GM06990 (cell line): ENCODE measurements around the gene ACTC1.

Experiments
- DNase-seq: peaks from one replicate; pipeline ENCODE4 v3.0.0-alpha.2; 2011; ENCODE audit not compliant: insufficient read length; ENCODE audit errors: extremely low read depth
- H3K27me3 ChIP-seq: replicated peaks from 2 replicates; pipeline ENCODE4 v1.6.0; 2011; ENCODE audit warnings: low read length; ENCODE audit not compliant: control insufficient read depth, insufficient read depth
- H3K36me3 ChIP-seq: 2 replicates; pipeline ENCODE4 v1.5.1; 2011; ENCODE audit warnings: low read length; ENCODE audit not compliant: control insufficient read depth, insufficient read depth
- H3K4me3 ChIP-seq: replicated peaks from 2 replicates; pipeline ENCODE4 v1.5.1; 2011; ENCODE audit warnings: low read depth, mild to moderate bottlenecking, control low read depth, low read length
- TF ChIP-seq, protein P1 (sequence below): IDR thresholded peaks from 2 replicates; pipeline ENCODE4 v1.5.1; 2011; ENCODE audit warnings: low read length, control low read depth, mild to moderate bottlenecking, inconsistent platforms; ENCODE audit not compliant: insufficient read depth, poor library complexity, severe bottlenecking

ACTC1 gene

DNA sequence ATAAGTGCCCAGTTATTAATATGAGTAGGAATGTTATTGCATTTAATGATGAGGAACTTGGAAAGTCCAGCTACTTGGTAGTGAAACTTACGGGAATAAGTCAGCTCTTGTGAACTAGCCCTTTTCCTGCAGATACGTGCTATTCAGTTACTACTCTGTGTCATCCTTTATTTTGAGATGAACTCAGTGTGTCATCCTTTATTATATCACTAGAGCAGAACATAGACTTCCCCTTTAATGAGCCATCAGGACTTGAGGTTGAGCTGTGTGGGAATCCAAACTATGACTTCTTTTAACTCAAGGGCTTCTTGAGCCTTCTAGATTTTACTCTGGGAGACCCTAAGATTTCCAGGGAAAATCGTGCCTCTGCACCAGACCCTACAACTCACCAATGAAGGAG lies 3.6 kb downstream of the ACTC1 start:
- TF ChIP-seq, protein P1, sequence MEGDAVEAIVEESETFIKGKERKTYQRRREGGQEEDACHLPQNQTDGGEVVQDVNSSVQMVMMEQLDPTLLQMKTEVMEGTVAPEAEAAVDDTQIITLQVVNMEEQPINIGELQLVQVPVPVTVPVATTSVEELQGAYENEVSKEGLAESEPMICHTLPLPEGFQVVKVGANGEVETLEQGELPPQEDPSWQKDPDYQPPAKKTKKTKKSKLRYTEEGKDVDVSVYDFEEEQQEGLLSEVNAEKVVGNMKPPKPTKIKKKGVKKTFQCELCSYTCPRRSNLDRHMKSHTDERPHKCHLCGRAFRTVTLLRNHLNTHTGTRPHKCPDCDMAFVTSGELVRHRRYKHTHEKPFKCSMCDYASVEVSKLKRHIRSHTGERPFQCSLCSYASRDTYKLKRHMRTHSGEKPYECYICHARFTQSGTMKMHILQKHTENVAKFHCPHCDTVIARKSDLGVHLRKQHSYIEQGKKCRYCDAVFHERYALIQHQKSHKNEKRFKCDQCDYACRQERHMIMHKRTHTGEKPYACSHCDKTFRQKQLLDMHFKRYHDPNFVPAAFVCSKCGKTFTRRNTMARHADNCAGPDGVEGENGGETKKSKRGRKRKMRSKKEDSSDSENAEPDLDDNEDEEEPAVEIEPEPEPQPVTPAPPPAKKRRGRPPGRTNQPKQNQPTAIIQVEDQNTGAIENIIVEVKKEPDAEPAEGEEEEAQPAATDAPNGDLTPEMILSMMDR, result no peak
- DNase-seq, result no peak
- Histone ChIP-seq H3K36me3 (no peaks in the 10 kb centered on the region), H3K27me3 (peaks cover 4% of the 10 kb centered on the region; the same call in 1 of the 2 replicates), H3K4me3 (no peak overlapping the region)

DNA sequence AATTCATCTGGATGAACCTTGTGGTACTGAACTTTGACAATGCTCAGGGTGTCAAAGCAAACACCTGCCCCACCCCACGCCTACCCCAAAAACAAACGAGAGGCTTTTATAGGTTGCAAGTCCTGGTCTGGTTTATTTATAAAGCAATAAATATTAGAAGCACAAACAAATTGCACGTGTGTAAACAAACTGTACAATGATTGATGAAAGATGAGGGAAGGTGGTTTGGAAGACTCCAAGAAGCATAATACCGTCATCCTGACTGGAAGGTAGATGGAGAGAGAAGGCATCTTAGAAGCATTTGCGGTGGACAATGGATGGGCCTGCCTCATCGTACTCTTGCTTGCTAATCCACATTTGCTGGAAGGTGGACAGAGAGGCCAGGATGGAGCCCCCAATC lies 5.2 kb downstream of the ACTC1 start:
- H3K36me3 ChIP-seq, result no peaks in the 10 kb centered on the region
- no peak for DNase-seq
- H3K27me3 ChIP-seq, result peaks cover 4% of the 10 kb centered on the region; the same call in 1 of the 2 replicates
- H3K4me3 ChIP-seq, result no peak overlapping the region
- TF ChIP-seq, protein P1, result no peak

DNA sequence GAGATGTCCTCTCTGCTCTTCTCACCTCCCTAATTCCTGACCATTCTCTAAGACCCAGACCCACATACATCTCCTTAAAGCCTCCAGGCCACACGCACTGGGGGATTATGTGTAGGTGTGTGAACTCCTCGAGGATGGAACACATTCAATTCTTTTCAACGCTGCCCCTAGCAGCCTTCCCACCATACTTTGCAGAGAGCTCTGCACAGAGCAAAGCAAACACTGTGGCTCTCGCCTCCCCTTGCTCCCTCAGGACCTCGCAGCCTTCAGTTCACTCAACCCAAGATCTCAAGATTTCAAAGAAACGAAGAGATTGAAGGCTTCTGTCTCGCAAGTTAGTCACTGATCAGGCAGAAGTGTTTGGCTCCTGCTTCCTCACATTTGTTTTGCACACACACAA lies 6.0 kb downstream of the ACTC1 start:
- H3K4me3 ChIP-seq, result no peak overlapping the region
- DNase-seq, result no peak
- H3K36me3 ChIP-seq, result no peaks in the 10 kb centered on the region
- no peaks in the 10 kb centered on the region; the same call in 1 of the 2 replicates for H3K27me3 ChIP-seq
- TF ChIP-seq, protein P1, result no peak

DNA sequence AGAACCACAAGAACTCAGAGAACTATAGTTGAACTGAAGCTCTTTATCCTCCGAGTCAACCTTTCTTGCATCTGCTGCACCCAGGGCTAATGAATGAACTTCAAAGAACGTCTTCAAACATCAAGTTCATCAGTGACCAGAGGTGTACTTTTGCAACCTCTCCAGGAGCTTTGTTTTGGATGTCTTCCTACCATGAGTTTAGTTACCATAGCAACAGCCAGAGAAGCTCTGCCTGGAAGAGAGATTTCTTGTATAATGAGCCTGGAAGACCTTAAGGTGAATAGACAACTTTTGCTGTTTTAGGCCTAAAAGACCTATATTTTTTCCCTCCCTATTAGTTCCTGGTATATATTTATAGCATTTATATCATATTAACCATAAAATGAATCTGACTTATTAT lies 9.1 kb downstream of the ACTC1 start:
- Histone ChIP-seq H3K4me3 (no peak overlapping the region), H3K27me3 (no peaks in the 10 kb centered on the region; the same call in 1 of the 2 replicates), H3K36me3 (no peaks in the 10 kb centered on the region)
- TF ChIP-seq, protein P1, result no peak
- no peak for DNase-seq

DNA sequence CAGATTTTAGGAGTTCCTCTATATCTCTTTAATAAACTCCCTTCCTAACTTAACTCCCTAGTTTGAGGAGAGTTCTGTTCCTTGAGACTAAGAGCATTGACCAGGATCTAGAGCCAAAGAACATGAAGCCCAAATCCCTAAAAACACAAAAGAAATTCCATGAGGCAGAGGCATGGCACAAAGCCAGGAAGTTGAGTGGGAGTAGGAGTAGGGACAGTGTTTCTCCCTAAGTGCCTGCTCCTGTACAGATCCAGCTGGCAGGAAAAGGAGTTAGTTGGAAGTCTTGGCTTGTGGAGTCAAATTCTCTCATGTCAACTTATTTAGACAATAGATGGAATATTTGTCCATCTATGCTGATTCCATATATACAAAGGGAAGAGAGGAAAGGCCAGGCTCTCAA lies 11.4 kb downstream of the ACTC1 start:
- H3K4me3 ChIP-seq, result no peak overlapping the region
- DNase-seq, result no peak
- no peaks in the 10 kb centered on the region for H3K27me3 ChIP-seq
- no peaks in the 10 kb centered on the region for H3K36me3 ChIP-seq
- TF ChIP-seq, protein P1, result no peak

DNA sequence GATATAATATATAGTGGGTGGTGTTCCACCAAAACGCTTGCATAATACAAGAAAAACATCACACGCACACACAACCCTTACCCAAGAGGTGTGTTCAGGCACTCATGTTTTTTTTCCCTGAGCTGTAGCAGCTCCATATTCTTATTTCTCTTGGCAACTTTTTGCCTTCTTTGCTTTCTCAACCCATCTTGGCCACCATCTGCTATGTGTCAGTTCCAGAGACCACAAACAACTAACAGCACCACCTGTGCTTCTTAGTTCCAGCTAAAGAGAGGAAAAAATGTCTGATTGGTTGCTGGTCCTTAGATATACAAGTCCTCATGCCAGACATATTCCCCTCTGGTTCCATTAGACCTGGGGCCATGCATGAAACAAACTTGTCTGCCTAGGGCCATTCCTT lies 11.9 kb downstream of the ACTC1 start:
- DNase-seq, result no peak
- TF ChIP-seq, protein P1, result no peak
- H3K27me3 ChIP-seq, result no peaks in the 10 kb centered on the region

More for the DNA sequence above, 11.9 kb downstream of the ACTC1 start:
- H3K36me3 ChIP-seq, result no peaks in the 10 kb centered on the region
- H3K4me3 ChIP-seq, result no peak overlapping the region
